Calu3 (cell line): ENCODE measurements around the gene APOBEC3H. TPM values are rescaled to one million over a fixed set of nuclear protein-coding genes. Genes with fewer than 3 reads are reported as not detected.

Experiments
- BruUV-seq: library from RNA; stranded (reverse); fragments of 400-500 nt; replicated peaks from 2 replicates; lab custom pipeline; 2021; lab: Mats Ljungman, UMichigan
- CTCF ChIA-PET: fragments of 300-600 bp; sonication (Branson Sonifier 250); formaldehyde crosslinking; loops from one replicate; lab custom pipeline; 2022; ENCODE audit warnings: antibody characterized with exemption; lab: Charles Lee
- DNase-seq: peaks from one replicate; pipeline ENCODE4 v3.0.0; 2022
- H3K27ac Mint-ChIP-seq: one replicate; pipeline ENCODE4 v1.8.0; 2022; ENCODE audit warnings: mixed read lengths; ENCODE audit not compliant: unreplicated experiment
- H3K27me3 Mint-ChIP-seq: one replicate; pipeline ENCODE4 v1.8.0; 2022; ENCODE audit warnings: mixed read lengths; ENCODE audit not compliant: unreplicated experiment
- H3K36me3 Mint-ChIP-seq: one replicate; pipeline ENCODE4 v1.8.0; 2022; ENCODE audit warnings: mild to moderate bottlenecking, moderate library complexity, mixed read lengths; ENCODE audit not compliant: insufficient read depth, unreplicated experiment
- H3K4me1 Mint-ChIP-seq: one replicate; pipeline ENCODE4 v1.8.0; 2022; ENCODE audit warnings: mild to moderate bottlenecking, low read depth, mixed read lengths; ENCODE audit not compliant: unreplicated experiment
- H3K4me3 Mint-ChIP-seq: one replicate; pipeline ENCODE4 v1.8.0; 2022; ENCODE audit warnings: mild to moderate bottlenecking, low read depth, moderate library complexity, mixed read lengths; ENCODE audit not compliant: unreplicated experiment
- H3K9me3 Mint-ChIP-seq: one replicate; pipeline ENCODE4 v1.8.0; 2022; ENCODE audit warnings: low read depth, mixed read lengths; ENCODE audit not compliant: unreplicated experiment
- CTCF ChIP-seq: fragments of 200-600 bp; IDR thresholded peaks from one replicate; pipeline ENCODE4 v1.8.0; 2022; ENCODE audit warnings: antibody characterized with exemption; ENCODE audit not compliant: unreplicated experiment
- intact Hi-C: fragments of 100-400 bp; cut with micrococcal nuclease; formaldehyde crosslinking; loops from one replicate; pipeline ENCODE4 v1.10.0; 2022; ENCODE audit not compliant: unreplicated experiment
- total RNA-seq: library from RNA; stranded (reverse); gene quantifications from 2 replicates; pipeline ENCODE4 v1.2.3, GENCODE V29; 2022

The APOBEC3H gene
- total RNA-seq, 1 experiment from 2014 or later = not detected

DNA sequence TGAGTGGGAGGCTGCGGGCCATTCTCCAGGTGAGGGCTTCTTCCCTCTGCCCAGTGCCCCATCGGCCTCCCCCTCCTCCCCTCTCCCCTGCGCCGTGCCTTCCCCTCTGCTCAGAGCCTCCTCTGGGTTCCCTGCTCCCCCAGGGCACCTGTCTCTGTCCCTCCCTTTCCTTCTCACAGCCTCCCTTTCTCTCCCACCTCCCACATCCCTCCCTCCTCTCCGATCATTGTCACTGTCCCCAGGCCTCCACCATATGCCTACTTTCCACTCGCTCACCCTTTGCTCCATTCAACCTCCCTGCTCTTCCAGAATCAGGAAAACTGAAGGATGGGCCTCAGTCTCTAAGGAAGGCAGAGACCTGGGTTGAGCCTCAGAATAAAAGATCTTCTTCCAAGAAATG is 9.9 kb upstream of the APOBEC3H start:
- BruUV-seq = no TSS peak
- H3K36me3 Mint-ChIP-seq = no peaks in the 10 kb centered on the region
- intact Hi-C loops = no loop called here
- no peak overlapping the region for H3K27ac Mint-ChIP-seq
- peaks cover 8% of the 10 kb centered on the region for H3K27me3 Mint-ChIP-seq
- DNase-seq = no peak
- H3K4me1 Mint-ChIP-seq = no peaks in the 10 kb centered on the region
- CTCF ChIA-PET = no interaction called here
- H3K4me3 Mint-ChIP-seq = no peak overlapping the region
- TF ChIP-seq CTCF = no peak
- no peaks in the 10 kb centered on the region for H3K9me3 Mint-ChIP-seq

- H3K4me3 Mint-ChIP-seq = no peak overlapping the region
- BruUV-seq = no TSS peak
- H3K9me3 Mint-ChIP-seq = no peaks in the 10 kb centered on the region
- no peak for TF ChIP-seq CTCF
- H3K4me1 Mint-ChIP-seq = no peaks in the 10 kb centered on the region
- H3K27ac Mint-ChIP-seq = no peak overlapping the region
- no peak for DNase-seq
- H3K27me3 Mint-ChIP-seq = peaks cover 18% of the 10 kb centered on the region
- CTCF ChIA-PET = interaction anchor here (0.6 kb wide), 1 partner anchor 173 kb away, joined by 9 read pairs; no protein-coding TSS in a partner anchor
- intact Hi-C loops = no loop called here
- H3K36me3 Mint-ChIP-seq = no peaks in the 10 kb centered on the region
Measured at GRCh38 chr22:39087881-39088684, 9.0 kb upstream of the APOBEC3H start.

- no peaks in the 10 kb centered on the region for H3K4me1 Mint-ChIP-seq
- H3K27me3 Mint-ChIP-seq = peaks cover 20% of the 10 kb centered on the region
- no peak overlapping the region for H3K4me3 Mint-ChIP-seq
- no peaks in the 10 kb centered on the region for H3K9me3 Mint-ChIP-seq
- H3K27ac Mint-ChIP-seq = no peak overlapping the region
- no peak for TF ChIP-seq CTCF
- no TSS peak for BruUV-seq
- no peaks in the 10 kb centered on the region for H3K36me3 Mint-ChIP-seq
- intact Hi-C loops = no loop called here
- CTCF ChIA-PET = interaction anchor here (0.6 kb wide), 1 partner anchor 174 kb away, joined by 9 read pairs; no protein-coding TSS in a partner anchor
- no peak for DNase-seq
Measured at GRCh38 chr22:39088685-39089032, 8.4 kb upstream of the APOBEC3H start.

DNA sequence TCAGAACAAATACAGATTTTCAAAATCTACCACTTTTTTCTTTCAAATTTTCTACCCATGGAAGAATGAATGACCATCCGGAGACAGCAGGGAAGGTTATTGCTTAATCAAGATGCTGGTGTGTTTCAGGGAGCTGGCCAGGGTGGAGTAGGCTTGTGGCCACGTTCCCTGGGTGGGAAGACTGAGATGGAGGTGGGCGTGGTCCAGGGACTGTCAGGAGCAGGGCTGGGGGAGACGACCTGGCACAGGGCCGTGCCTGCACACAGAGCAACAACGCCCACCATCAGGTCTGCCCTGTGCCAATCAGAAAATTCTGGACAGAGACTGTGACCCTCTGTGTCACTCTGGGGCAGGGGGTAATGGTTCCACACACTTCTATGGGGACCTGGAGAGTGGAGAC is 7.1 kb upstream of the APOBEC3H start:
- no TSS peak for BruUV-seq
- no peak for DNase-seq
- Mint-ChIP-seq H3K27ac (no peak overlapping the region), H3K36me3 (no peaks in the 10 kb centered on the region), H3K4me1 (no peaks in the 10 kb centered on the region), H3K4me3 (no peak overlapping the region), H3K27me3 (peaks cover 20% of the 10 kb centered on the region), H3K9me3 (no peaks in the 10 kb centered on the region)
- no peak for TF ChIP-seq CTCF
- CTCF ChIA-PET = no interaction called here
- intact Hi-C loops = no loop called here
